Hepatocyte (in vitro differentiated cells): Measurements from ENCODE around the gene JARID2.

Source experiments
- CTCF ChIP-seq: fragments of 200-600 bp; sonication (generic); IDR thresholded peaks from 2 replicates; pipeline ENCODE4 v1.5.1; 2016; ENCODE audit warnings: antibody characterized with exemption, mild to moderate bottlenecking; ENCODE audit not compliant: poor library complexity
- EZH2 ChIP-seq: fragments of 200-600 bp; sonication (generic); IDR thresholded peaks from 2 replicates; pipeline ENCODE4 v1.6.1; 2016; ENCODE audit warnings: antibody characterized with exemption, mild to moderate bottlenecking, borderline replicate concordance
- EZH2phosphoT487 ChIP-seq: fragments of 200-600 bp; sonication (generic); IDR thresholded peaks from one replicate; pipeline ENCODE4 v1.6.1; 2018; ENCODE audit warnings: antibody characterized with exemption, mild to moderate bottlenecking, low read depth, moderate library complexity; ENCODE audit not compliant: unreplicated experiment, severe bottlenecking

DNA sequence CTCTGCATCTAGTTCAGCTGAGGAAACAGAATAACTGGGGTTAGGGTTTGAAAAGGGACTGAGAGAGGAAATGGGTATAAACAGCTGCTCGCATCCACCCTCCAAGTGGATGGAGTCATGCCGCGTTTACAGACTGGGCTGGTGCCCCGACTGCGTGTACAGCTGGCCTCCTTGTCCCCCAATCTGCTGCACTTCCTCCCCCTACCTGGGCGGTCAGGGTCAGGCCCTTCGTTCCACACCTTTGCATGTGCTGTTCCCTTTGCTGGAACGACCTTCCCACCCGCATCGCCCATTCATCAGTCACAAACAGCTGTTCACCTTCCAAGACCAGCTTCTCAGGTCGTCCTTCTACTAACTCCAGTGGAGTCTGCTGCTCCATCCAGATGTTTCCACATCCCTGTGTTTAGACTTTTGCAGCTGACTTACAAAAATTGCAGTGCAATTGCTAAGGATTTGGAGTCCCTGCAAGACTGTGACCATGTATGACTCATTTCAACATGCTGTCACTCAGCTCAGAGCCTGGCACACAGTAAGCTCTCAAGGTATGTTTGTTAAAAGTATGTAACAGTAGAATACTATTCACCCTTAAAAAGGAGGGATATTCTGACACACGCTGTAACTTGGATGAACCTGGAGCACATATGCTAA lies 287.6 kb downstream of the JARID2 start:
- no peak for TF ChIP-seq EZH2phosphoT487
- TF ChIP-seq CTCF: no peak
- no peak for TF ChIP-seq EZH2
